MM.1S (cell line): ENCODE measurements around the gene SLC35D1.

Source experiments
- DNase-seq: peaks from one replicate; pipeline ENCODE4 v3.0.0-alpha.2; 2015
- H2AFZ ChIP-seq: fragments of 300-600 bp; sonication (generic); 2 replicates; pipeline ENCODE4 v1.6.0; 2016; ENCODE audit warnings: antibody characterized with exemption, low read length
- H3F3A ChIP-seq: fragments of 300-600 bp; sonication (generic); 2 replicates; pipeline ENCODE4 v1.6.1; 2016; ENCODE audit warnings: mild to moderate bottlenecking, antibody characterized with exemption, low read length, moderate library complexity, mixed read lengths; ENCODE audit not compliant: insufficient read depth
- H3K27ac ChIP-seq: fragments of 300-600 bp; sonication (generic); 2 replicates; pipeline ENCODE4 v1.5.1; 2016; ENCODE audit warnings: mild to moderate bottlenecking, low read length
- H3K27me3 ChIP-seq: fragments of 300-600 bp; sonication (generic); replicated peaks from 2 replicates; pipeline ENCODE4 v1.6.0; 2016; ENCODE audit warnings: low read length; ENCODE audit not compliant: insufficient read depth
- H3K36me3 ChIP-seq: fragments of 300-600 bp; sonication (generic); replicated peaks from 2 replicates; pipeline ENCODE4 v1.6.1; 2016; ENCODE audit warnings: mild to moderate bottlenecking, low read length, mixed read lengths; ENCODE audit not compliant: insufficient read depth
- H3K4me1 ChIP-seq: fragments of 300-600 bp; sonication (generic); 2 replicates; pipeline ENCODE4 v1.6.1; 2016; ENCODE audit warnings: low read length, mixed read lengths
- H3K4me2 ChIP-seq: fragments of 300-600 bp; sonication (generic); 2 replicates; pipeline ENCODE4 v1.6.0; 2016; ENCODE audit warnings: low read depth, low read length
- H3K4me3 ChIP-seq: fragments of 300-600 bp; sonication (generic); 2 replicates; pipeline ENCODE4 v1.5.1; 2016; ENCODE audit warnings: low read length, mixed read lengths
- H3K79me2 ChIP-seq: fragments of 300-600 bp; sonication (generic); 2 replicates; pipeline ENCODE4 v1.6.1; 2016; ENCODE audit warnings: mixed run types, low read length, mixed read lengths
- H3K9ac ChIP-seq: fragments of 300-600 bp; sonication (generic); 2 replicates; pipeline ENCODE4 v1.6.1; 2016; ENCODE audit warnings: low read length, mixed read lengths
- H3K9me2 ChIP-seq: fragments of 300-600 bp; sonication (generic); replicated peaks from 2 replicates; pipeline ENCODE4 v1.6.1; 2016; ENCODE audit warnings: mild to moderate bottlenecking, low read length, mixed read lengths; ENCODE audit not compliant: insufficient read depth
- H3K9me3 ChIP-seq: fragments of 300-600 bp; sonication (generic); replicated peaks from 2 replicates; pipeline ENCODE4 v1.6.1; 2016; ENCODE audit warnings: mild to moderate bottlenecking, low read length, mixed read lengths; ENCODE audit not compliant: insufficient read depth
- H4K20me1 ChIP-seq: fragments of 300-600 bp; sonication (generic); 2 replicates; pipeline ENCODE4 v1.6.1; 2016; ENCODE audit warnings: mild to moderate bottlenecking, low read length, moderate library complexity, mixed read lengths; ENCODE audit not compliant: insufficient read depth
- EZH2 ChIP-seq: fragments of 300-600 bp; sonication (generic); optimal IDR thresholded peaks from 2 replicates; pipeline ENCODE3; 2017; ENCODE audit warnings: low read depth, mild to moderate bottlenecking, antibody characterized with exemption, low read length, mixed read lengths
- EZH2phosphoT487 ChIP-seq: fragments of 300-600 bp; sonication (generic); IDR thresholded peaks from 2 replicates; pipeline ENCODE4 v1.6.1; 2018; ENCODE audit warnings: antibody characterized with exemption, low read length
- TF ChIP-seq, protein P1 (sequence below): fragments of 300-600 bp; sonication (generic); IDR thresholded peaks from 2 replicates; pipeline ENCODE4 v1.5.1; 2016; ENCODE audit warnings: antibody characterized with exemption, low read length, mixed read lengths

SLC35D1 gene

DNA sequence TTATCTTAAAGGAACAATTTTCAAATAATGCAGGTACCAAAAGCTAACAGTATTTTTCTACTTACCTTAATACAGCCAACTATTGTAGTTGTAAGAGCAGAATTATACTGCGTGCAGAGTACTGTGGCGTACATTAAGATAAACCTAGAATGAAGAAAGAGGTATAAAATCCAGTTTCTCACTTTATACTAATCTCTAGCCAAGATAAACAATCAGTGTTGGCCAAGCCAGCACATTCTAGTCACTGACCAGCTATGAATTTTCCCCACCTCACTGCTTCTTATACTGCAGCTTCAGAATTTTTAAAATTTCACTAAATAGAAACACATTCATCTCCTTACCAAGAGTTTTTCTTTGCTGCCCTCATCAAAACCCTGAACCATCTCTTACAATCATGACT, 33.6 kb downstream of the SLC35D1 start:
- no peak overlapping the region for H3K27ac ChIP-seq
- DNase-seq: no peak
- no peak for TF ChIP-seq EZH2phosphoT487
- no peak for TF ChIP-seq EZH2
- TF ChIP-seq, protein P1, sequence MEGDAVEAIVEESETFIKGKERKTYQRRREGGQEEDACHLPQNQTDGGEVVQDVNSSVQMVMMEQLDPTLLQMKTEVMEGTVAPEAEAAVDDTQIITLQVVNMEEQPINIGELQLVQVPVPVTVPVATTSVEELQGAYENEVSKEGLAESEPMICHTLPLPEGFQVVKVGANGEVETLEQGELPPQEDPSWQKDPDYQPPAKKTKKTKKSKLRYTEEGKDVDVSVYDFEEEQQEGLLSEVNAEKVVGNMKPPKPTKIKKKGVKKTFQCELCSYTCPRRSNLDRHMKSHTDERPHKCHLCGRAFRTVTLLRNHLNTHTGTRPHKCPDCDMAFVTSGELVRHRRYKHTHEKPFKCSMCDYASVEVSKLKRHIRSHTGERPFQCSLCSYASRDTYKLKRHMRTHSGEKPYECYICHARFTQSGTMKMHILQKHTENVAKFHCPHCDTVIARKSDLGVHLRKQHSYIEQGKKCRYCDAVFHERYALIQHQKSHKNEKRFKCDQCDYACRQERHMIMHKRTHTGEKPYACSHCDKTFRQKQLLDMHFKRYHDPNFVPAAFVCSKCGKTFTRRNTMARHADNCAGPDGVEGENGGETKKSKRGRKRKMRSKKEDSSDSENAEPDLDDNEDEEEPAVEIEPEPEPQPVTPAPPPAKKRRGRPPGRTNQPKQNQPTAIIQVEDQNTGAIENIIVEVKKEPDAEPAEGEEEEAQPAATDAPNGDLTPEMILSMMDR: no peak
- H3K4me2 ChIP-seq: no peak overlapping the region
- H3F3A ChIP-seq: peaks cover 16% of the 10 kb centered on the region
- no peak overlapping the region for H3K9ac ChIP-seq
- H3K4me1 ChIP-seq: peaks cover 26% of the 10 kb centered on the region
- no peak overlapping the region for H3K4me3 ChIP-seq
- H3K27me3 ChIP-seq: no peaks in the 10 kb centered on the region
- H3K9me2 ChIP-seq: no peaks in the 10 kb centered on the region
- no peaks in the 10 kb centered on the region for H3K9me3 ChIP-seq
- no peak overlapping the region for H2AFZ ChIP-seq
- no peaks in the 10 kb centered on the region for H4K20me1 ChIP-seq
- H3K36me3 ChIP-seq: peaks cover 6% of the 10 kb centered on the region
- peaks cover 14% of the 10 kb centered on the region for H3K79me2 ChIP-seq

DNA sequence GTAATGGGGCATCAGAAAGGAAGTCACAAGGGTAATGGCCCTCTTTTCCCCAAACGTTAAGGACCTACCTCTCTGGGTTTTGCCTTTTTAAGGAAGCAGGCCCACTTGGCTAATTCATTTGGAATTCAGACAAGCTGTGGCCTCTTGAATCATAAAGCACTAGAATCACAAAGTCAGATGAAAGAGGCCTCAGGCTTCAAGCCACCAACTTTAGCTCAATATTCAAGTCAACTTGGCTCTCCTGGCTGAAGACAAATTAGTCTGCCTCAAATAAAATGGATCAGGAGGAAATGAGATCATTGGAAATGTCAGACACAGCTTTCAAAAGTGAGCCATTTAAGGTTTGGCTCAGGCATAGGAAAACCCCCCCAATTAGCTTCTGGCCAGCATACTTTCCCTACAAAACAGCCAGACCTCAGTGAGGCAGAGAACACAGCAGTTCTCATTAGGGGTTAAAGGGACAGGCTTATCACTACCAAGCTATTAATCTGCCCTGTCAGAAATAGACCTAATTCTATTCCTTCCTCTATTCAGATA, 34.3 kb downstream of the SLC35D1 start:
- Histone ChIP-seq H3F3A (peaks cover 16% of the 10 kb centered on the region), H3K4me3 (no peak overlapping the region), H2AFZ (no peak overlapping the region), H3K79me2 (peaks cover 14% of the 10 kb centered on the region), H3K9ac (no peak overlapping the region), H3K9me3 (no peaks in the 10 kb centered on the region), H3K27me3 (no peaks in the 10 kb centered on the region), H3K9me2 (no peaks in the 10 kb centered on the region), H3K4me2 (no peak overlapping the region), H3K36me3 (peaks cover 6% of the 10 kb centered on the region), H3K4me1 (peaks cover 26% of the 10 kb centered on the region), H3K27ac (no peak overlapping the region), H4K20me1 (no peaks in the 10 kb centered on the region)
- TF ChIP-seq, protein P1: no peak
- TF ChIP-seq EZH2phosphoT487: no peak
- TF ChIP-seq EZH2: no peak
- no peak for DNase-seq

DNA sequence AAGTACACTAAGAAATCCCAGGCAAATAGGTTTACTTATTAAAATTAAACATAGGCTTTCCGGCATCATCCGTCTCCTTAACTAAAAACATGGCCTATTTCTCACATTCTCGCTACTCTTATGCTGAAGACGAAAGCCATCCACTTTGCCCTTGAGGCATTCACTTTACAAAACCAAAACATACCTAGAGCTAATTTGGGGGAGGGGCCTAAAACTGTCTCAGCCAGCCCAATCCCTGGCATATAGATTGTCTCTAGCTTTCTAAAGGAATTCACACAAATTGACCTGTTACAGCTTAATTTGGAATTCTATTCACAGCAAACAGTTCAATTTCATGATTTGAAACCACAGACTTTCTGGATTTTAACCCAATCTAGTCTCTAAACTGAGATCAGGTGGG, 34.8 kb downstream of the SLC35D1 start:
- Histone ChIP-seq H4K20me1 (no peaks in the 10 kb centered on the region), H3K36me3 (peaks cover 6% of the 10 kb centered on the region), H3K4me1 (peaks cover 28% of the 10 kb centered on the region), H3K4me3 (no peak overlapping the region), H3K79me2 (peaks cover 14% of the 10 kb centered on the region), H3K27ac (no peak overlapping the region), H3K9ac (no peak overlapping the region), H2AFZ (no peak overlapping the region), H3K4me2 (no peak overlapping the region), H3F3A (peaks cover 19% of the 10 kb centered on the region), H3K9me3 (no peaks in the 10 kb centered on the region), H3K9me2 (no peaks in the 10 kb centered on the region), H3K27me3 (no peaks in the 10 kb centered on the region)
- TF ChIP-seq, protein P1: no peak
- TF ChIP-seq EZH2phosphoT487 (no peak), EZH2 (no peak)
- DNase-seq: no peak
